ENCODE measurements around the gene DDIT3.
"Not testable (repeated sequence)": the region's sequence is repeated elsewhere in the genome, so short reads cannot be mapped to it uniquely, and the experiment has no call there.

Gene DDIT3

DNA sequence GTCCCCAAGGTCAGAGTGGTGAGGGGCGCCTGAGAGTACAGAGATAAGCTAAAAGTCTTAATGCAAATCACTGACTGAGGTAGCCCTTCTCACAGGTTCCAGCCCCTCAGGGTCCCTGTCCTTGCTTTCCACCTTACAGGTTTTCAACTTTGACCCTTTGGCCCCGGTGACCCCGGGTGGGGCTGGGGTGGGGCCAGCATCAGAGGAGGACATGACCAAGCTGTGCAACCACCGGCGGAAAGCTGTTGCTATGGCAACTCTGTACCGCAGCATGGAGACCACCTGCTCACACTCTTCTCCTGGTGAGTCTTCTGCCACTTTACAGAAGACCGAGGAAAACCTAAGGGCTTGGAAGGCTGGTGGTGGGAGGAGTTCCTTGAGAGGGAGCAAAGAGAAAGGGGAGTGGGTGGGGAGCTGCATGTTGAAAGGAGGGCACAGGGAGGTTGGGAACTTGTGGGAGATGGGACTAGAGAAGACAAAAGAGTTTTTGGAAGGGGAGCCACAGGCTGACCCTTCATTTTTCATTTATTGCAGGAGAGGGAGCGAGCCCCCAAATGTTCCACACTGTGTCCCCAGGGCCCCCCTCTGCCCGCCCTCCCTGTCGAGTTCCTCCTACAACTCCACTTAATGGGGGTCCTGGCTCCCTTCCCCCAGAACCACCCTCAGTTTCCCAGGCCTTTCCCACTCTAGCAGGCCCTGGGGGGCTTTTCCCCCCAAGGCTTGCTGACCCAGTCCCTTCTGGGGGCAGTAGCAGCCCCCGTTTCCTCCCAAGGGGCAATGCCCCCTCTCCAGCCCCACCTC, 4.7 kb upstream of the DDIT3 start:
- DNase-seq = no peak

DNA sequence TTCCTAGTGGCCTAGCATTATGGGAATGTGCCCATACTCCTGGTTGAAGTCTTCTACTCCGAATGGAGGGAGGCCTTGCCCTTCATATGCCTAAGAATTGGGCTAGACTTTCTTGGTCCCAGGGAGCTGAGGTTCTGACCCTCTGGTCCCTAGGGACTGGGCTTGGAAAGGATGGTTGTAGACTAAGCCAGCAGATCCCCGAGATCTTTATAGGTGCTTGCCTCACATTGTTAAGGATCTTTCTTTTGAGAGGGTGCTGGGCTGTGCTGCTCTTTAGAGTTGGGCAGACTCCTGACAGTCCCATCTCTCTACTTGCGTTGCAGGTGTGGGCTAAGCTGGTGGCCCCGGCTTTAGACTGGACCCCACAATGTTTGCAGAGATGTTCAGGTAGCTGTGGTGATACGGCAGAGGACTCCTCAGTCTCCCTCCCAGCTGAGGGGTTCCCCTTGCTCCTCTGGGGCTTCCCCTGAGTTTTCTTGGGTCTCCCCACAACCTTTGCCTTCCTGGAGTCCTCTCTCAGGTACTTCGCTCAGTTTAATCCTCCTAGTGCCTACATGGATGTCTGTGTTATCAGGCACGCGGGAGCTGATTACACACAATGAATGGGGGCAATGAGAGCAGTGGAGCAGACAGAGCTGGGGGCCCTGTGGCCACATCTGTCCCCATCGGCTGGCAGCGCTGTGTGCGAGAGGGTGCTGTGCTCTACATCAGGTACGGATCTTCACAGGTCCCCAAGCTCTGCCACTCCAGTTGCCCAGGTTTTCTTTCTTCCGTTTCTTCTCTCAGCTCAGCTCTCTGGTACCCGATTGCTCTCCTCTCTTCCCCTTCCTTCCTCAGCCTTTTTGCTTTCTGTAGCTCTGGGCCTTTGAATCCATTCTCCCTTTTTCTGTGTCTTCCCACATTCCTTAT, 3.6 kb upstream of the DDIT3 start:
- no peak for DNase-seq

DNA sequence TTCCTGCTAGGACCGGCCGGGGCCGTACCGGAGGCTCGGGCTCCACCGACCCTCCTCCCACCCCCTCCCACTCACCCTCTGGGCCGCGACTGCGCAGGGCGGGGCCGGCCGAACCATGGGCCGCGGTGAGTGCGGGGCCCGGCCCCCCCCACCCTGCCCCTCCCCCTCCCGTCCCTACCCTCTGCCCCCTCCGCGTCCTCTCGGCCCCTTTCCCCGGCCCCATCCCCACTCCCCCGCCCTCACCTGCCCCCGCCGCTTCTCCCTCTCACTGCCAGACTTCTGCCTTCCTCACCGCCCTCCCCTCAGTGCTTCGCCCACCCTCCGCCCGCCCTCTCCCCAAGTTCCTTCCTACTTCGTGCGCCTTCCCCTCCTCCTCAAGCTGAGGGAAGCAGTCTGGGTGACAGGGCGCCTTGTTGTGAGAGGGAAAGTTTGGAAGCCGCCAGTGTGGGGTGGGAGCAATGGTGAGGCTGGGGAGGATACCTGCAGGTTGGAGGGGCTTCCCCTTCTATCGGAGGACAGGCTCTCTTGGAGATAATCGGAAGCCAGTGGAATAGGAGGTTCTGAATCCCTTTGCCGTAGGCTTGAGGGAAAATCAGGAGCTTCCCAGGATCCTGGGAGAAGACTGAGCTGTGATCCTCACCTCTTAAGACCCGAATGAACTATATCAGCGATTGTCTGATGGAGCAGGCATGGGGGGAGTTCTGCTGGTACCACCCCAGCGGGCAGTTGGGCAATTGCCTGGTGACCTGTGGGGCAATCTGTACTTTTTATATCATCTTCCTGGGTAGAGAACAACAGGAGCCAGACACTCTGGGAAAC, 2.8 kb upstream of the DDIT3 start:
- peak; percentile 51 for DNase-seq

DNA sequence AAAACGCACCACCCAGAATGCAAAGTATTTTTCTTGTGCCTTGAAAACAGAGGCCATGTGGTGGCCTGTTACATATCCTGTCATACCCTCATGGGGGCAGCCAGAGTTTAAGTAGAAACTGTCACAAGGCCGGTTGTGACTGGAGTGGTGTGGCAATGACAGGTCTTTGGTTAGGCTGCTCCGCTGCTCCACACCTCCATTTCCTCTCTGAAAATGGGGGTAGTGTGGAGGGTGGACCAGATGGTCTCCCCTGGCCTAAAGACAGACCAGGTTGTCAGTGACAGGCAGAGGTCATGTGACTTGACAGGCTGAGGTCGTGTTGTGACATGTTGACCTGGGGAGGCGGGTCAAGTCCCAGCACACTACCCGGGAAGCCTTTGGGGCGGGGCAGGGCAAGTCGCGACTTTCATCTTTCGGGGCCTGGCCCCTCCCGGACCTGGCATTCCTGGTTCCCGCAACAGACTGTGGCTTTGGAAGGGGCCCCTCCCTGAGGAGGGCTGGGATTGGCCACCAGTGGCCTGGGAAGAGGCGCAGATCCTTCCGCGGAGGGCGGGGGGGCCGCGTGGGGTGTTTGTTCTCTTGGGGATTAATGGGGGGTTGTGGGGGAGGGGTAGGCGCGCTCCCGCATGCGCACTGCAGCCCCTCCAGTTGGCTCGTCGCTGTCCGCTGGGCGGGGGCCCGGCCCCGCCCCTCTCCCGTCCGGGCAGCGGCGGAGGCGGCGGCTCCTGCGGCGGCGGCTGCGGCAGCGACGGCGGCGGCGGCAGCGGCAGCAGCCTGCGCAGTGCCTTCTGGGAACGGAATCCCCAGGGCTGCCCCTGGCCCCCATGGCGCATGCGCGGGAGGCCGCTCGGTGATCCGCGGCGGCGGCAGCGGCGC, 1.9 kb upstream of the DDIT3 start, which contains the start of gene MBD6:
Gene MBD6 (plus strand): TSS at position 814 of the 876 bp plus-strand sequence. CDS start 1,480 bp downstream, outside the sequence.
- DNase-seq = peak; percentile 88

DNA sequence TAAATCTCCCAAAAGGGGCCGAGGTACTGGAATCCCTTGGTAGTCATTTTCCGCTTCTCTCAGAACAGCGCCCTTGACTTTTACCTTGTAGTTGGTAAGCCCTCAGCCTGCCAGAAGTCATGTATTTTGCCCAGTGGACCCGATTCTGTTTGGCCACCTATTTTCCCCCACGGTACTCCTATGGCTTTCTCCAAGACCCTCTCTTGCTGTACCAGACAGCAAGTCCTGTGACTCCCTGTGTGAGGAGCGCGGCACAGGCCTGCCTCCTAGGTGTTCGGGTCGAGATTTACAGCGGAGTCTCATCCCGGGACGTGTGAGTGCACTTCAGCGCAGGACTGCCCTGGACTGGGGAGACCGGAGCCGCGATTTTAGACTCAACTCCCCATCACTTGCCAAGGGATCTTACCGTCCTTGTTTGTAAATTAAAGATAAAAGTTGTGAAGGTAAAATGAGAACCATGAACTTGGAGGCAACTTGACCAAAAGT, 1.3 kb upstream of the DDIT3 start:
- peak; percentile 27 for DNase-seq

GRCh38 chr12:57519796-57520052, 590 bp downstream of the DDIT3 start:
- DNase-seq = peak; percentile 35

GRCh38 chr12:57518920-57519795, 1.2 kb downstream of the DDIT3 start:
- no peak for DNase-seq

- no peak for DNase-seq
Observed at GRCh38 chr12:57518176-57518919, 2.0 kb downstream of the DDIT3 start.

DNA sequence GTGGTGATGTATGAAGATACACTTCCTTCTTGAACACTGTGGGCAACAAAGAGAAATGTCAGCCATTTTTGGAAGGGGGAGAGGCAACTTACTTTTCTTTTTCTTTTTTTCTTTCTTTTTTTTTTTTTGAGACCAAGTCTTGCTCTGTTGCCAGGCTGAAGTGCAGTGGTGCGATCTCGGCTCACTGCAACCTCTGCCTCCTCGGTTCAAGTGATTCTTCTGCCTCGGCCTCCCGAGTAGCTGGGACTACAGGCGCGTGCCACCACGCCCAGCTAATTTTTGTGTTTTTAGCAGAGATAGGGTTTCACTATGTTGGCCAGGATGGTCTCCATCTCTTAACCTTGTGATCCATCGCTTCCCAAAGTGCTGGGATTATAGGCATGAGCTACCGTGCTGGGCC, 2.6 kb downstream of the DDIT3 start:
- not testable (repeated sequence) for DNase-seq

- DNase-seq = no peak
Observed at GRCh38 chr12:57517187-57517586, 3.1 kb downstream of the DDIT3 start.

GRCh38 chr12:57516617-57517153, 3.6 kb downstream of the DDIT3 start:
- no peak for DNase-seq

DNA sequence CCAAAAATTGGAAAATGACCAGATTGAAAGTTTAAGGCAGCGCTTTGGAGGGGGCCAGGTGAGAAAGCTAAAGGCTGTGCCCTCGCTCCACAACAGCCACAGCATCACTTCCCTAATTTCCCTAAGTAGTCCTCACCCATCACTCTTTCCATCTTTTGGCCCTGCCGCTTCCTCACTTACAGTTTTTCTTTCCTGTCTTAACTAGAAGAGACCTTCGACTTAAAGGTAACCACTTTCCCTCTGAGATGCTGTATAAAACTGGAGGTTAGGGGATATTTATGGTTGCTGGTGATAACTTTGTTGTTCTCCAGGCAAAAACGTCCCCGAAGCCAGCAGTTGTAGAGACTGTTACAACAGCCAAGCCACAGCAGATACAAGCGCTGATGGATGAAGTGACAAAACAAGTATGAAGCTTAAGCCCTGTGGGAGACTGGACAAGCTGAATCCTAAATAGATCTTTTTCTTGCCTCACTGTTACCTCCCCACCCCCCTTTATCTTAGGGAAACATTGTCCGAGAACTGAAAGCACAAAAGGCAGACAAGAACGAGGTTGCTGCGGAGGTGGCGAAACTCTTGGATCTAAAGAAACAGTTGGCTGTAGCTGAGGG, 4.3 kb downstream of the DDIT3 start:
- DNase-seq = no peak

DNA sequence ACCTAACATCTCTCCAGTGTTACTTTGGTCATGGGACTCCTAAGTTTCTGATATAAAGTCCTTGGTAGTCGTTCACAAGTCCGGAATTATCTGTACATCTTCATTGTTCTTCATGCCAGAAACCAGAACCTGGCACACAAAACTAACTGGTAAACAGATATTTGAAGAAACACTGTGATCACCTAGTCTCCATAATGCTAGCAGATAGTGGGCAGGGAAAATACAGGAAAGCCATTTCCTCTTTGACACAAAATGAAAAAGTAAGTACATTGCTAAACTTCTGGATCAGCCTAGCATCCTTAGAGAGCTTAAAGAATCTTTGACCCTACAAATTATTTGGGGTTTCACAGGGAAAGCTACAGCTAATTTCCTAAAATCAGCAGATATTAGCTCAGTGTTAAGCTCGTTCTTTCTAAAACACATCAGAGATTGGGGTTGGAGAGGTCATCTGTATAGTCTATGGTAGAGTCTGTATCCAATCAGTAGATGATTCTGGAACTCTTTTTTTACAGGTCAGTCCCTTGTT, 4.8 kb downstream of the DDIT3 start:
- DNase-seq = no peak

DNA sequence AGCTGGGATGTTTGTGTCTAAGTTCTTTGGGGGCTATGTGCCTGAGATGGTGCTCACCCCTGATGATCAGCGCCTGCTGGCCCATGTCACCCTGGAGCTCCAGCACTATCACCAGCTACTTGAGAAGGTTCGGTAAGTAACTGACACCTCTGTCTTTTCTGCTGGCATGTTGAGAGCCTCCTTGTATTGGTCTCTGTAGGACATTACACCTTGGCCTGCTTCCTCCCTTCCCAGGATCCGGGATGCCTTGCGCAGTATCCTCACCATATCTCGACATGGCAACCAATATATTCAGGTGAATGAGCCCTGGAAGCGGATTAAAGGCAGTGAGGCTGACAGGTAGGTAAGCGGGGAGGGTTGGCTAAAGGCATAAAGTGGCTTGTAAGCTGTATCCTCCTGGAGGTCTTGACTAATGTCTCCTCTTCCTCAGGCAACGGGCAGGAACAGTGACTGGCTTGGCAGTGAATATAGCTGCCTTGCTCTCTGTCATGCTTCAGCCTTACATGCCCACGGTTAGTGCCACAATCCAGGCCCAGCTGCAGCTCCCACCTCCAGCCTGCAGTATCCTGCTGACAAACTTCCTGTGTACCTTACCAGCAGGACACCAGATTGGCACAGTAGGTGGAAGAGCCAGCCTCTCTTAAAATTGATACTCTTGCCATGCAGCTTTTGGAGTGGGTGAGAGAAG, 5.5 kb downstream of the DDIT3 start:
- no peak for DNase-seq

GRCh38 chr12:57514246-57514645, 6.1 kb downstream of the DDIT3 start:
- not testable (repeated sequence) for DNase-seq

DNA sequence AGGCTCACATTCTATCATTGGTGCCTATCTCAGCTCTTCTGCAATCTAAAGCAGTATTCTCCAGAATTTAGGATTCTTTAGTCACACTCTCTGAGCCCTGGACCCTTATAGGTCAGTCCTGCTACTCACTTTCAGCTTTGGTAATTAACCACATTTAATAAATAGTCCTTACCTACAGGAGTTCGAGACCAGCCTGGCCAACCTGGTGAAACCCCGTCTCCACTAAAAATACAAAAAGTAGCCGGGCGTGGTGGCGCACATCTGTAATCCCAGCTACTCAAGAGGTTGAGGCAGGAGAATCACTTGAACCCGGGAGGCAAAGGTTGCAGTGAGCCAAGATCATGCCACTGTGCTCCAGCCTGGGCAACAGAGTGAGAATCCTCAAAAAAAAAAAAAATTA, 6.6 kb downstream of the DDIT3 start:
- not testable (repeated sequence) for DNase-seq

GRCh38 chr12:57513266-57513665, 7.0 kb downstream of the DDIT3 start:
- no peak for DNase-seq

DNA sequence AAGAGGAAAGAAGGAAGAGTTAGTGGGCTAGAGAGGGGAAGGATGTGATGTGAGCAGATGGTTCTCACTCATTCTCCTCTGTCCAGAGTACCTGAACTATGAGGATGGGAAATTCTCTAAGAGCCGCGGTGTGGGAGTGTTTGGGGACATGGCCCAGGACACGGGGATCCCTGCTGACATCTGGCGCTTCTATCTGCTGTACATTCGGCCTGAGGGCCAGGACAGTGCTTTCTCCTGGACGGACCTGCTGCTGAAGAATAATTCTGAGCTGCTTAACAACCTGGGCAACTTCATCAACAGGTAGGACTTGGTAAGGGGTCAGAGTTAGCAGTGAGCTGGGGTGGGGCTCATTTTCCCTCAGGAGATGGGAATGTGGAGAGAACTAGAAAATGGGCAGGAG, 7.6 kb downstream of the DDIT3 start:
- no peak for DNase-seq
